DMS53 treated with DMSO at 0.1 percent for 48 hours (cell line): ENCODE measurements around the gene TRMT1.

Source experiments
- DNase-seq: peaks from one replicate; lab custom pipeline; 2025; ENCODE audit not compliant: unreplicated experiment; lab: John Stamatoyannopoulos, UW

The TRMT1 gene

GRCh38 chr19:13092606-13093235 lies 23.8 kb downstream of the TRMT1 start:
- no peak for DNase-seq

DNA sequence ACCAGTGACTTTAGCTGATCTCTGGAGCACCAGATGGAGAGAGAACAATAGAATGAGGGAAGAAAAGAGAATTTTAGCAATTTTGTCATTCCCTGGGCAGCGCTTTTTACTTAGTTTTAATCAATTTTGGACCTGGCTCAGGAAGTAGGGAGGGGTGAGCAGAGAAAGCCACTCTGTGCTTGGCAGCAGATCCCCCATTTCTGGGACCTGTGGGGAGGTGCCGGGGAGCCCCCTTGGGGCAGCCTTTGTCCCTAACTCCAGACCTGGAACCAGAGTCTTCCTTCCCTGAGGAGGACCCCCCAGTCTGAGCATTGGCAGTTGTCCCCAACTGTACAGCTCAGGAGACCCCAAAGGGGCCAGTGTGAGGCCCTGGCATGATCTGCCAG lies 24.4 kb downstream of the TRMT1 start:
- DNase-seq: no peak

DNA sequence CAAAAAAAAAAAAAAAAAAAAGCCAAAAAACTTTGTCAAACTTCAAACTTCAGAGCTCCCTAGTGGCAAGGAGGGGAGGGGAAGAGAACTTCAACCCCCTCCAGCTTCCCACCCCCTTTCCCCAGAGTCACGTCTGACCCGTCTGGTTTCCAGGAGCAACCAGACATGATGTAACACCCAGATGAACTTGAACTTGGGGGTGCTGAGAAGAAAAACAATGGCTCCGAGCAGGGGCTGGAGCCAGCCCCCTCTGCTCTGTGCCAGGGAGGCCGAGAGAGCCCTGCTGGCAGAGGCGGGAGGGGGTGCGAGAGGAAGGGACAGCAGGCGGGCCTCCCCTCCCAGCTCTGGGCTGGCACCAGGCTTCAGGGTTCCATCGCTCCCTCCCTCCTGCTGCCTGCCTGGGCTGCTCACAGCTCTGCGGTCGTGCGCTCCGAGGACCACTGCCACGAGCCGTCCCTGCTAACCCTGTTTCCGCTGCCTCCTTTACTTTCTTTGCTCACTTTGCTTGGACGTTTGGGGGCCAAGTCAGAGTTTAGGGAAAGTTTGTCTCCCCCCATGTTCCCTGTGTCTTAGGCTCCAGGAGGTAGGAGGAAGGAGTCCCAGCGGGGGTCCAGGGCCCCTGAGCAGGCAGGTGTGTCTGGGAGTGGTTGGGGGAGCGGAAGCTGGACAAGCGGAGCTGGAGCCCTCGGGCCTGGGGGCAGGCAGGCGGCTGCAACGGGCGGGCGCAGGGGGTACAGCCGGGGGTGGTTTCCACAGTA lies 25.0 kb downstream of the TRMT1 start:
- no peak for DNase-seq

GRCh38 chr19:13090511-13091231 lies 25.9 kb downstream of the TRMT1 start:
- no peak for DNase-seq

GRCh38 chr19:13089857-13090507 lies 26.6 kb downstream of the TRMT1 start:
- no peak for DNase-seq

DNA sequence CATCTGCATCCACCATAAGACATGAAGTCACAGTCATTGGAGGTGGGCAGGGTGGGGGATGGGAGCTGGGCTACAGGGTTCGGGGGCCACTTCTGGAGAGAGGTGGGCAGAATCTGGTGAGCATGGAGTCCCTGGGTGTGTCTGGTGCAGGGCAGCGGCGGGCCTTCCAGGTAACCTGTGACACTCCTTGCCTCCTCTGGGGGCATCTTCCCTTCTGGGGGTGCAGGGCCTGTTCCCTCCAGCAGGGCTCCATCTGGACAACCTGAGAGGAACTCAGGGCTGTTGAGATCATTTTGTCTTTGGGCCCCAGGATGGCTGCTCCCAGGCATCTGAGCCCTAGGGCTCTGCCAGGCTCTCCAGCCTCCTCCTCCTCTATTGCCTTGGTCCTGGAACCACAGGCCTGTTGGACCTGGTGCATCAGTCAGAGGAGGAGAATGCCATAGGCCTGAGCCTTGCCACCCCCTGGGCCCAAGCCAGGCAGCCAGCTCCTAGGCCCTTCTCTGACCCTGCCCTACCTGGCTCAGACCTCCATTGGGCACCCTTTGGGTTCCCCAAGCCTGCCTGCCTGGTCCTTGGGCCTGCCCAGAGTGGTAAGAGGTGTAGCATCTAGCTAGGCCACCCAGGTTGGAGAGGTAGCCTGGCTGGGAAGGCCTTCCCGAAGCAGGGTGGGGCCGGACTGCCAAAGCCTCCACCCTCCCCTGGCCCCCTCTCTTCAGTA lies 27.2 kb downstream of the TRMT1 start:
- no peak for DNase-seq

GRCh38 chr19:13087795-13088537 lies 28.6 kb downstream of the TRMT1 start:
- no peak for DNase-seq

GRCh38 chr19:13087295-13087694 lies 29.2 kb downstream of the TRMT1 start:
- no peak for DNase-seq

DNA sequence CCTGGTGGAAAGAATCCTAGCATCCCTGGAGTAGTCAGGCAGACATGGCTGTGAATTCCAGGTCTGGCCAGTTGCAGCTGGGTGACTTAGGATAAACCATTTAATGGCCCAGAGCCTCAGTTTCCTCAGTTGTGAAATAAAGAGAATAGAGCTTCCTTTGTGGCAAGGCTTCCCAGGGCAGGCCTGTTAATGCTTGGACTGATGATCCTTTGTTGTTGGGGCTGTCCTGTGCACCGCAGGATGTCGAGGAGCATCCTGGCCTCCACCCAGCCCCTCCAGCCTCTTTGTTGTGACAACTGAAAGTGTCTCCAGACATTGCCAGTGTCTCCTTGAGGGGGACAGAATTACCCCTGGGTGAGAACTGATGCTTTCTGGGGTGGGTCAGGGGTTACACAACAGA lies 30.2 kb downstream of the TRMT1 start:
- no peak for DNase-seq

DNA sequence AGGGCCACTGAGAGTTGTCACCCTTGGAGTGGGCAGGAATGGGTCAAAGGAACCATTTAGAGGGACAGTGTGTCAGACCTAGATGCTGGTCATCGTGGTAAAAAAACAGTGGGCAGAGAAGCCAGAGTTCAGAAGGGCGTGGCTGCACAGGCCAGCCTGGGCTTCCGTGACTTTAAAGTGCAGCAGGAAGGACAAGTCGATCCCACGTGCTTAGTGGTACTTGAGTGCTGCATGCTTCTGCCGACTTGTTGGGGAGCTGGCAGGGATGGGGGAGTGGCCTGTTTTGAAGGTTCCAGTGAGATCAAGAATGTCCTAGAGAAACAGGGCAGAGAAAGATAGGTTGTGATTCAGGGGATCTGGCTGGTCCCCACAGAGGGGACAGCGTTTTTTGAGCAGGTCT lies 30.9 kb downstream of the TRMT1 start:
- no peak for DNase-seq

GRCh38 chr19:13083627-13084026 lies 32.9 kb downstream of the TRMT1 start:
- no peak for DNase-seq

- DNase-seq: no peak
Measured at GRCh38 chr19:13083008-13083404, 33.5 kb downstream of the TRMT1 start.

DNA sequence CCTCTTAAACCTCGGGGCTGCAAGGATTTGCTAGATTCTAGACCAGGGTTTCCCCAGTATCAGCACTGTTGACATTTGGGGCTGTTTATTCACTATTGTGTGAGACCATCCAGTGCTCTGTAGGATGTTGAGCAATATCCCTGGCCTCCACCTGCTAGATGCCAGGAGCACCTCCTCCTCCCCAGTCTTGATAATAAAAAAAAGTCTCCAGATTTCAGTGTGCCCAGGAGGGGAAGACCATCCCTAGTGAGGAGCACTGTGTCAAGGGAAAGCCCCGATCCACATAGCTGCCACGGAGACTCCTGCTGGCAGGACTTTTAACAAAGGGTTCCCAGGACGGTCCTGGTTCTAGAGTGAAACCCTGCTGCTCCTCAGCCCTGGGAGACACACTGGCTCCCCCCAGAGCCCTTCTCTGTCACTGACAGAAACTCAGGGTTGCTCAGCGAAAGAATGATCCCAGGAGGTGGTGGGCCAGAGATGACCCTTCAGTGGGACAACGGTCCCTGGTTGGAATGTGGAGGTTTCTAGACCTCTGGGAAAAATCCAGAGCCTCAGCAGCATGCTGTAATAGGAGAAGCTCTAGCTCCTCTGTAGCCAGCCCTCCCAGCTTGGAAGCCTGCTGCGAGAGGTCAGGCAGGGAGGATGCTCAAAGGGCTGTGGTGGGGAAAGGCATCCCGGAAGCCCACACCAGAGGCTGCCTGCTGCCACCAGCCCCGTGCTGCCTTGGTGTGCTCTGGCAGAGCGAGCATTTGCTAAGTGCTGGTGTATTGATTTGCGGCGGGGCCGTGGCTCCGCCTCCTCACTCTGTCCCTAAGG lies 34.1 kb downstream of the TRMT1 start:
- DNase-seq: no peak

GRCh38 chr19:13079542-13079986 lies 37.0 kb downstream of the TRMT1 start:
- no peak for DNase-seq

DNA sequence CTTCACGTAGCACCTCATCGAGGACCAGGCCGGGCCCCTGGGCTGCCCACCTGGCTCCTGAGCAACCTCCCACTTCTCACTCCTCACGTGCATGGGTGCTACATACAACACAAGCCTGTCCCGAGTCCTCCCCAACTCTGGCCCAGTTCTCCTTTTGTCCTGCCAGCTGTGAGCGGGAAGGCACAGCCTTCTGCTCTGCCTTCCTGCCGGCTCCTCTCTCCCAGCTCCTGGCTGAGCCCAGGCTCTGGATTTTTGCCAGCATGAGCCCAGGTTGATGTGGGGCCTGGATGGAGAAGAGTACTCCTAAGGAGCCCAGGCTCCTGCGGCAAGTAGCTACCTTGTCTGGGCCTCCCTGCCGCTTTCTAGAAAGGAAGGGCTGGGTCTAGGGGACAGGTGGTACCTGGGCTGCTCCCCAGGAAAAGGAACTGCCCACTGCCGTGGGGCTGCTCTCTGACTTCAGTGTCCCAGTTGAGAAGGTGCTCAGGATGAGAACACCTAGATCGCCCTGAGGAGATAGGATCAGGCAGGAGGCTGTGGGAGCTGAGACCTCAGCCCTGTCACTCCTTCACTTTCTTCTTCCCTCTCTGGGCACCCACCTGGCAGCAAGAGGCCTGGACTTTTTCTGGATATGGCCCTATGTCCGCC lies 37.5 kb downstream of the TRMT1 start:
- no peak for DNase-seq

GRCh38 chr19:13078381-13078780 lies 38.2 kb downstream of the TRMT1 start:
- DNase-seq: no peak

- DNase-seq: no peak
Measured at GRCh38 chr19:13077240-13077639, 39.3 kb downstream of the TRMT1 start.

- no peak for DNase-seq
Measured at GRCh38 chr19:13076787-13077186, 39.8 kb downstream of the TRMT1 start.

GRCh38 chr19:13076320-13076719 lies 40.2 kb downstream of the TRMT1 start:
- DNase-seq: no peak
